IMR-90 (cell line): ENCODE data around the gene PAXIP1. TPM values are rescaled to one million over a fixed set of nuclear protein-coding genes. Genes with fewer than 3 reads are reported as not detected.

Source experiments
- ATAC-seq: fragments of 200-7000 bp; cut with Tn5 transposase; 2 replicates; pipeline ENCODE4 v1.9.1; 2020; ENCODE audit warnings: low read depth, mild to moderate bottlenecking, moderate library complexity
- BruUV-seq: library from RNA; stranded (reverse); fragments of 400-500 nt; replicated peaks from 2 replicates; lab custom pipeline; 2021; lab: Mats Ljungman, UMichigan
- CTCF ChIA-PET: fragments of 300-600 bp; formaldehyde crosslinking; extraction: SDS; loops from one replicate; lab custom pipeline; 2021; ENCODE audit warnings: antibody characterized with exemption; lab: Yijun Ruan, JAX
- POLR2A ChIA-PET: fragments of 300-600 bp; sonication (Branson Sonifier 250); formaldehyde crosslinking; loops from one replicate; lab custom pipeline; 2022; ENCODE audit warnings: antibody characterized with exemption; ENCODE audit not compliant: unreplicated experiment; lab: Charles Lee
- DNase-seq: peaks from one replicate; pipeline ENCODE4 v3.0.0; 2013
- H2AFZ ChIP-seq: replicated peaks from 2 replicates; pipeline ENCODE3; 2013; ENCODE audit warnings: low read length, mild to moderate bottlenecking; ENCODE audit not compliant: poor library complexity
- H2AK5ac ChIP-seq: 2 replicates; pipeline ENCODE4 v1.6.1; 2013; ENCODE audit warnings: low read depth, low read length, inconsistent platforms
- H2AK9ac ChIP-seq: replicated peaks from 2 replicates; pipeline ENCODE3; 2013; ENCODE audit warnings: mild to moderate bottlenecking, low read depth, low read length, moderate library complexity; ENCODE audit not compliant: poor library complexity
- H2BK120ac ChIP-seq: 2 replicates; pipeline ENCODE4 v1.6.1; 2013; ENCODE audit warnings: low read depth, low read length, inconsistent platforms
- H2BK15ac ChIP-seq: 3 replicates; pipeline ENCODE4 v1.6.1; 2013; ENCODE audit warnings: low read depth, low read length, inconsistent platforms
- H2BK20ac ChIP-seq: 2 replicates; pipeline ENCODE4 v1.6.1; 2013; ENCODE audit warnings: low read depth, mild to moderate bottlenecking, inconsistent platforms, low read length, moderate library complexity
- H2BK5ac ChIP-seq: 2 replicates; pipeline ENCODE4 v1.6.1; 2013; ENCODE audit warnings: mild to moderate bottlenecking, low read depth, low read length, inconsistent platforms; ENCODE audit not compliant: poor library complexity, severe bottlenecking
- H3K14ac ChIP-seq: replicated peaks from 2 replicates; pipeline ENCODE4 v1.6.1; 2013; ENCODE audit warnings: low read depth, low read length, inconsistent platforms
- H3K18ac ChIP-seq: 2 replicates; pipeline ENCODE4 v1.6.1; 2013; ENCODE audit warnings: low read depth, low read length, control low read depth
- H3K23ac ChIP-seq: 2 replicates; pipeline ENCODE4 v1.6.1; 2013; ENCODE audit warnings: low read depth, low read length, inconsistent platforms
- H3K27ac ChIP-seq: 2 replicates; pipeline ENCODE4 v1.5.1; 2013; ENCODE audit warnings: mild to moderate bottlenecking, control low read depth, low read length; ENCODE audit not compliant: insufficient read depth
- H3K27me3 ChIP-seq: 2 replicates; pipeline ENCODE4 v1.6.1; 2013; ENCODE audit warnings: low read length; ENCODE audit not compliant: control insufficient read depth, insufficient read depth
- H3K36me3 ChIP-seq: 2 replicates; pipeline ENCODE4 v1.6.1; 2013; ENCODE audit warnings: low read length, mixed read lengths; ENCODE audit not compliant: control insufficient read depth, insufficient read depth
- H3K4ac ChIP-seq: 2 replicates; pipeline ENCODE4 v1.6.1; 2013; ENCODE audit warnings: low read depth, low read length, inconsistent platforms
- H3K4me1 ChIP-seq: 2 replicates; pipeline ENCODE4 v1.6.1; 2013; ENCODE audit warnings: low read length, mixed read lengths; ENCODE audit not compliant: control insufficient read depth, insufficient read depth
- H3K4me2 ChIP-seq: 2 replicates; pipeline ENCODE4 v1.6.1; 2013; ENCODE audit warnings: low read depth, mild to moderate bottlenecking, control low read depth, low read length, moderate library complexity
- H3K4me3 ChIP-seq: 2 replicates; pipeline ENCODE4 v1.5.1; 2013; ENCODE audit warnings: low read depth, mild to moderate bottlenecking, control low read depth, low read length, moderate library complexity; ENCODE audit not compliant: insufficient read depth
- H3K56ac ChIP-seq: 2 replicates; pipeline ENCODE4 v1.6.1; 2013; ENCODE audit warnings: low read length, inconsistent platforms; ENCODE audit not compliant: insufficient read depth; ENCODE audit errors: extremely low read depth
- H3K79me1 ChIP-seq, 2 experiments: 2 replicates each; pipeline ENCODE4 v1.6.1; 2013; ENCODE audit warnings: low read length in 2 of 2, inconsistent platforms in 1 of 2, low read depth in 1 of 2
- H3K9ac ChIP-seq: 2 replicates; pipeline ENCODE4 v1.6.1; 2013; ENCODE audit warnings: low read depth, low read length, control low read depth
- H3K9me1 ChIP-seq: 2 replicates; pipeline ENCODE4 v1.6.1; 2013; ENCODE audit warnings: low read length, inconsistent platforms; ENCODE audit not compliant: insufficient read depth
- H3K9me3 ChIP-seq: 2 replicates; pipeline ENCODE4 v1.6.1; 2013; ENCODE audit warnings: low read length; ENCODE audit not compliant: control insufficient read depth, insufficient read depth
- H4K20me1 ChIP-seq: 2 replicates; pipeline ENCODE4 v1.6.1; 2013; ENCODE audit warnings: low read length, inconsistent platforms; ENCODE audit not compliant: insufficient read depth
- H4K5ac ChIP-seq: 2 replicates; pipeline ENCODE4 v1.6.1; 2013; ENCODE audit warnings: mild to moderate bottlenecking, low read depth, low read length, control low read depth
- H4K8ac ChIP-seq, 2 experiments: 2 replicates each; pipeline ENCODE4 v1.6.1; 2013; ENCODE audit warnings: low read depth in 2 of 2, low read length in 2 of 2, control low read depth in 1 of 2, inconsistent platforms in 1 of 2
- H4K91ac ChIP-seq: 2 replicates; pipeline ENCODE4 v1.6.1; 2013; ENCODE audit warnings: low read depth, low read length, inconsistent platforms; ENCODE audit not compliant: insufficient read depth
- BHLHE40 ChIP-seq: fragments of 150-350 bp; IDR thresholded peaks from 2 replicates; pipeline ENCODE4 v1.6.1; 2016; ENCODE audit warnings: mild to moderate bottlenecking, low read depth, low read length
- CTCF ChIP-seq: conservative IDR thresholded peaks from 2 replicates; pipeline ENCODE4 v1.5.1; 2012; ENCODE audit warnings: mild to moderate bottlenecking, low read depth, low read length, improper control_type of control experiment
- ELK1 ChIP-seq: fragments of 150-350 bp; IDR thresholded peaks from 2 replicates; pipeline ENCODE4 v1.6.1; 2016; ENCODE audit warnings: low read depth, mild to moderate bottlenecking, low read length, moderate library complexity, borderline replicate concordance
- FOS ChIP-seq: fragments of 150-350 bp; IDR thresholded peaks from 2 replicates; pipeline ENCODE4 v1.6.1; 2016; ENCODE audit warnings: low read depth, low read length
- MAZ ChIP-seq: IDR thresholded peaks from 2 replicates; pipeline ENCODE4 v1.6.1; 2012; ENCODE audit warnings: low read depth, mild to moderate bottlenecking, low read length, improper control_type of control experiment, moderate library complexity, borderline replicate concordance
- POLR2A ChIP-seq: IDR thresholded peaks from 2 replicates; pipeline ENCODE4 v1.6.1; 2012; ENCODE audit warnings: mild to moderate bottlenecking, low read depth, low read length
- RAD21 ChIP-seq: IDR thresholded peaks from 2 replicates; pipeline ENCODE4 v1.6.1; 2012; ENCODE audit warnings: low read length, improper control_type of control experiment
- RCOR1 ChIP-seq: IDR thresholded peaks from 2 replicates; pipeline ENCODE4 v1.6.1; 2012; ENCODE audit warnings: mild to moderate bottlenecking, low read length, improper control_type of control experiment; ENCODE audit not compliant: insufficient replicate concordance
- RFX5 ChIP-seq: IDR thresholded peaks from 2 replicates; pipeline ENCODE4 v1.8.0; 2012; ENCODE audit warnings: low read depth, mild to moderate bottlenecking, low read length, moderate library complexity
- SMC3 ChIP-seq: fragments of 150-350 bp; IDR thresholded peaks from 2 replicates; pipeline ENCODE4 v1.6.1; 2016; ENCODE audit warnings: low read depth, mild to moderate bottlenecking, antibody characterized with exemption, low read length, moderate library complexity
- USF2 ChIP-seq: fragments of 150-350 bp; IDR thresholded peaks from 2 replicates; pipeline ENCODE4 v1.6.1; 2017; ENCODE audit warnings: mild to moderate bottlenecking, antibody characterized with exemption, low read length, low read depth
- WGBS, 2 experiments: methylation state at CpG; one replicate each; pipeline versions ENCODE4 v1.1.5 to v1.1.7; 2013; ENCODE audit warnings: missing lambda C conversion rate in 2 of 2; ENCODE audit not compliant: insufficient read length in 1 of 2; ENCODE audit errors: extremely low coverage in 2 of 2; 5-methylcytosine and 5-hydroxymethylcytosine counted together
- dilution Hi-C: fragments of 300-500 bp; cut with HindIII; formaldehyde crosslinking; loops from one replicate; pipeline ENCODE4 v1.14.3; 2018; ENCODE audit warnings: low sequenced_read_pairs; ENCODE audit not compliant: unreplicated experiment
- in situ Hi-C: fragments of 300-500 bp; cut with MboI; formaldehyde crosslinking; loops from 3 replicates; pipeline ENCODE4 v1.14.3; 2019; ENCODE audit warnings: low sequenced_read_pairs, inconsistent platforms, mixed read lengths
- intact Hi-C: fragments of 100-400 bp; cut with micrococcal nuclease; formaldehyde crosslinking; loops from 2 replicates; pipeline ENCODE4 v1.10.0; 2022
- polyA plus RNA-seq, 3 experiments: library from polyadenylated mRNA; depleted of rRNA; stranded (reverse); fragments of >200 nt; gene quantifications; 2 replicates each; pipeline ENCODE4 v1.2.3, GENCODE V29; 2012; ENCODE audit warnings: low replicate concordance in 1 of 3
- total RNA-seq: library from RNA; depleted of rRNA; stranded (reverse); fragments of >200 nt; gene quantifications from 2 replicates; pipeline ENCODE4 v1.2.3, GENCODE V29; 2012

Gene PAXIP1
- total and polyA plus RNA-seq, 2 of the 4 experiments (the other 2 are of a cell fraction) = 7.3 to 8.7 TPM

- ATAC-seq = no peak
- Histone ChIP-seq H4K20me1 (no peaks in the 10 kb centered on the region), H3K4ac (no peak overlapping the region), H3K9ac (no peak overlapping the region), H2AK9ac (no peak overlapping the region), H3K27ac (no peak overlapping the region), H4K8ac (no peak overlapping the region), H3K9me1 (no peaks in the 10 kb centered on the region), H3K4me1 (no peaks in the 10 kb centered on the region), H3K4me2 (no peak overlapping the region), H2BK15ac (no peak overlapping the region), H2AK5ac (no peak overlapping the region), H3K27me3 (peaks cover 13% of the 10 kb centered on the region; the same call in 1 of the 2 replicates), H3K14ac (no peak overlapping the region), H2BK5ac (no peak overlapping the region), H3K18ac (no peak overlapping the region), H2BK120ac (no peak overlapping the region), H2BK20ac (no peak overlapping the region), H3K79me1 (no peaks in the 10 kb centered on the region), H2AFZ (no peak overlapping the region), H4K91ac (no peak overlapping the region), H3K36me3 (no peaks in the 10 kb centered on the region), H3K9me3 (no peaks in the 10 kb centered on the region), H3K23ac (no peak overlapping the region), H3K4me3 (no peak overlapping the region), H4K5ac (no peak overlapping the region), H3K56ac (no peak overlapping the region)
- intact Hi-C loops (no loop called here), in situ Hi-C loops (no loop called here), dilution Hi-C loops (no loop called here)
- POLR2A ChIA-PET = no interaction called here
- CTCF ChIA-PET = no interaction called here
- no TSS peak for BruUV-seq
- WGBS, 2 experiments = 57% methylated on average over 1 of the region's 7 CpGs; no CpG with 5 or more reads in 1 of the 2 experiments
- DNase-seq = no peak
- TF ChIP-seq SMC3 (no peak), RCOR1 (no peak), ELK1 (no peak), FOS (no peak), RFX5 (no peak), USF2 (no peak), CTCF (no peak), POLR2A (no peak), MAZ (no peak), RAD21 (no peak), BHLHE40 (no peak)
Observed at GRCh38 chr7:154917808-154918160, 85.1 kb downstream of the PAXIP1 start.
